NCI-H774 (cell line): Measurements from ENCODE around the gene USP2.

ENCODE experiments used
- DNase-seq: peaks from one replicate; lab custom pipeline; 2025; lab: John Stamatoyannopoulos, UW

The USP2 gene

GRCh38 chr11:119363081-119363850, 18.2 kb downstream of the USP2 start:
- no peak for DNase-seq

GRCh38 chr11:119362741-119363080, 18.8 kb downstream of the USP2 start:
- no peak for DNase-seq

GRCh38 chr11:119361941-119362725, 19.4 kb downstream of the USP2 start:
- DNase-seq, result no peak

DNA sequence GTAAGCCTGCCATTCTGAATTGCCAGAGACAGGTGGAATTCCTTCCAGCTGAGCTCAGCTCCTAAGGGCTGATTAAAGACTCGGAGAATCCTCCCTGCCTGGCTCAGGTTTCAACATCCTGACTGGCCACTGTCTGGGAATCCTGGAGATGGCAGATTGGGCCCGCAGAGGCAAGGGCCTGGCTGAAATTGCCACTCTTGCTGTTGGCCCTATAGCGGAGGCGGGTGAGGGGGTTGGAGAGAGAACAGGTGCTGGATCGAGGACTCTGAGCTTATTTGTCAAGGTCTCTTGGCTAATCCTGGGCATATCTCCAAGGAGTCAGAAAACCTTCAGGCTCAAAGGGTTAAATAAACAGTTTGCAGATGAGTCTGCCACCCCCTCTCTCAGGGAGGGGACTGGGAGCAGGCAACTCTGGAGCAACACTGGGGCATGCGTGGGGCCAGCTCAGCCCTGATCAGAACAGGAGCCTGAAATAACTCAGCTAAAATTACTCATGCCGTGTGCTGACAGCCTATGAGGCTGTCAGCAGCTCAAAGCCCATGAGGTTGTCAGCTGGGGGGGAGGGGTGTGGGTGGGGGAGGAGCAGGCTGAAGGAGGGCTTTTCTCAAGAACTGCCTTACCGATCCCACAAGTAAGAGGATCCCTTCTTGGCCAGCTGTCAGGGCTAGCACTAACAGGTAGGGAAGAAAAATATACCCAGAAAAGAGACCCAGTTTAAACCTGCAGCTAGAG, 20.3 kb downstream of the USP2 start:
- no peak for DNase-seq

DNA sequence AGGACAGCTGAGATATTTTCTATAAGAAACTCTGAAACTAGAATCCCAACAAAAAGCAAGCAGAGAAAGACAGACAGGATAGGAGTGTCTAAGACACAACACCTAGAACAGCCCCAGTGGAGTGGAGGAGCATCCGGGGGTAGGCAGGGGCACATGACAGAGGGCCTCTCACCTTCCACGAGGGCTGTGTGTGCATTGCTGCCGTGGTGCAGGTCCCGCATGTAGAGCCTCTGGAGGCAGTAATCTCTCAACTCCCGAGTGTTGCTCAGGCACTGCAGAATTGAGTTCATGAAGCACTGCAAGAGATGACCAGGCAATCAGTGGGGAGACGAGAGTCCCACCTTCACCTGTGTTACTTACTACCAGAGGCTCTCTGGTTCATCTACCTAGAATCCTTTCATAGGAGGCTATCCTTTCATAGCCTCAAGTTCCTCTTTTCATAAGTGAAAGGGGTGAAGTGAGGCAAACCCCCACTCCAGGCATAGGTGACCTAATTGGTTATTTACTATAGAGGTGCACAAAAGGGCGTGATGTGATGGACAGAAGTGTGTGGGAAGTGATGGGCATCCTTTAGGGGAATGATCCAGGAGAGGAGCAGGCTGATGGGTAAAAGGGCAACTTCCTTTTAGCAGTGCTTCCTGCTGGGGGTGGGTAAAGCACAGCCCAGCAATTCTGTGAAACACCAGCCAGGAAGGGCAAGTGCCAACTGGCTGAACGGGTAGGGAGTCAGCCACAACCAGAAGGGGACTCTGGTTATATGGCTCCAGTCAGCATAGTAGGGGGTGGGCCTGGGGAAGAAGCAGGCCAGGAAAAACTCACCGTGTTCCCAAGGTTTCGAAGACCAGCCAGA, 21.9 kb downstream of the USP2 start:
- DNase-seq, result no peak

GRCh38 chr11:119357074-119357473, 24.4 kb downstream of the USP2 start:
- no peak for DNase-seq

DNA sequence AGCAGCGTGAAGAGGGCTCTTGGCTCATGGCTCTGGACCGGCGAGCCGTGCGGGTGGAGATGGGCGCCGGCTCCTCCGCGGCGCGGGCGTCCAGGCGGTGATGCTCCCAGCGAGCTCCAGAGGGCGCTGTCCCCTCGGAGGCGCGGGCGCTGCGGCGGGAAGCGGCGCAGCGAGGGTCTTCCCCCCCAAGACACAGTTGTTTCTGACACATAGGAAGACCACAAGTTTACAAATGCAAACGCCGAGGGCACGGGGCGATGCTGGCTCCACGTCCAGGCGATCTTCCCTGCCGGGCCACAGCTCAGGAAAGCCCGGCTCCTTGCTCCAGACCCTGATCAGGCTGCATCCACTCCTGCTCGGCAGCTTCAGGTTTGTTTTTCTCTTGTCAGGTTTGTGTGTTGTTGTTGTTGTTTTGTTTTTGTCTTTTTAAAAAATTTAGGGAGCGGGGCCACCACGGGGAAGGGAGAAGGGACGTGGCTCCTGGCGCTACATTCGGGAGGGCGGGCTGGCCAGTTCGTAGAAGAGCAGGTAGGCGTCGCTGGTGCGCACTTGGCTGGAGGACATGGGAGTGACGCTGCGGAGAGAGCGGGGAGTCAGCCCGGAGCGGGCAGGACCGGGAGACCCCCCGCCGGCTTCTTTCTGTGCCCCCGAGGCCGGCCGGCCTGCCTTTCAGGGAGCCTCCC, 25.0 kb downstream of the USP2 start:
- no peak for DNase-seq

DNA sequence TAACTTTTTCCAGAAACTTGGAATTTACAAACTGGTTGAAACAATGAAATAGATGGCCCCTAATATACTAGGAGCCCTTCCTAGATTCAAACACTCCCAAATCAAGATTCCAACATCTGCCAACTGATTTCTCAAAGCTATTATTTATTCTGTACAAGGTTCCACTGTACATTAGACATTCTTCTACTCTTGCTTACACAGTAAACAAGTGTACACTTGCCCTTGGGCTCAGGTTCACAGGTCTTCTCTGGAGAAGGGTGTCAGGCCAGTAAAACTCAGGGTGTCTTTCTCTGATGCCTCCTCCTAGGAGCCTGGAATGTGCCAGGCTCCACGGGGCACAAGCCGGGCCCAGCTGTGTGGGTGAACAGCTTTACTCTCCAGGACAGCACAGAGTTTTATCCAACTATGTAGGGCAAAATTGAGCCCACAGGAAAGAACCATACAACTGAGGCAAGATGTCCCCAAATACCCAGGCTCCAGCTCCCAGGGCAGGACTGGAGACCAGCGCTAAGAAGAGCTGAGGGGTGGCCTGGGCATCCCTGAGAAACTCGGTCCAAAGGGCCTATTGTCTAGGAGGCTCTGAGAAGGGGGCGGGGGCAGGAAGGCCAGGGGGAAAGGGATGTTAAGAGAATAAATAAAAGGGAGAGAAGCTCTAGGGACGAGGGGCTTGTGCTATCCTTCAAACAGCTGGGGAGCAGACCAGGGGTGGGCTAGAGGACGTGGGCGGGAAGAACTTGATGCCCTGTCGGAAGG, 26.2 kb downstream of the USP2 start:
- no peak for DNase-seq

- DNase-seq, result peak; percentile 87
These were observed 28.6 kb downstream of the USP2 start for GRCh38 chr11:119352857-119353260.

DNA sequence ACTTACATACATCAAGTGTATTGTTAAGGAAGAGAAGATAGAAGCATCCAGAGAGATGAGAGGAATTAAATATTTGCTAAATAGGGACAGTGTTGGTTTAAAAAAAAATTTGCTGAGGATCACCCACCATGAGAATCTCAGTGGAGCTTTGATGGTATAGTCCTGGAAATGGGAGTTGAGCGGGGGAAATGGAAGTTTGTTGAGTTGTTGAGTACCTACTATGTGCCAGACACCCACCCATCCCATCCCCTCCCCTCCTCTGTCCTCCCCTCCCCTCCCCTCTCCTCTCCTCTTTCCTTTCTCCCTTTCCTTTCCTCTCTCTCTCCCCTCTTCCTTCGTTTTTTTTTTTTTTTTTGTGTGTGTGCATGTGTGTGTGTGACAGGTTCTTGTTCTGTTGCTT, 30.3 kb downstream of the USP2 start:
- no peak for DNase-seq

- no peak for DNase-seq
These were observed 31.2 kb downstream of the USP2 start for GRCh38 chr11:119350302-119350701.

GRCh38 chr11:119347940-119348605, 33.4 kb downstream of the USP2 start:
- DNase-seq, result no peak

DNA sequence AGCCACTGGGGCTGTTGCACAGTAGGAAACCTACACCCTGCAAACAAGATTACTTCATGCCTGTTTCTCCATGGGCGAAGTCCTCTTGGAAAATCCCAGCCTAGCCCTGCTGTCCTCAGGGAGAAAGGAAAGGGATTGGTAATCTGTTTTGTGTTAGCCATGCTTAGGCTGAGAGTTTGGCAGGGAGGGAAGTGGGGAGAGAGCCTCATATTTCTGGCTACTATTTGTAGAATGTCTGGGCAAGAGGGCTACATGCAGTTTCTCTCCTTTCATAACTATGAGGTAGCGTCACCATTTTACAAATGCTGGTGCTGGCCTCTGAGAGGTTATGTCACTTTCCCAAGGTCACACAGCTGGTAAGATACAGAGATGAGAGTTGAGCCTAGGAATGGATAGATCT, 34.2 kb downstream of the USP2 start:
- no peak for DNase-seq

GRCh38 chr11:119346605-119347004, 34.9 kb downstream of the USP2 start, which contains the start of gene MFRP:
MFRP (minus strand) TSS chr11:119346705; CDS start chr11:119346513, 192 bp downstream.
- DNase-seq, result no peak

- no peak for DNase-seq
These were observed 35.8 kb downstream of the USP2 start for GRCh38 chr11:119345685-119346084.

GRCh38 chr11:119344291-119345010, 37.0 kb downstream of the USP2 start:
- DNase-seq, result no peak

GRCh38 chr11:119343726-119344125, 37.8 kb downstream of the USP2 start:
- no peak for DNase-seq

DNA sequence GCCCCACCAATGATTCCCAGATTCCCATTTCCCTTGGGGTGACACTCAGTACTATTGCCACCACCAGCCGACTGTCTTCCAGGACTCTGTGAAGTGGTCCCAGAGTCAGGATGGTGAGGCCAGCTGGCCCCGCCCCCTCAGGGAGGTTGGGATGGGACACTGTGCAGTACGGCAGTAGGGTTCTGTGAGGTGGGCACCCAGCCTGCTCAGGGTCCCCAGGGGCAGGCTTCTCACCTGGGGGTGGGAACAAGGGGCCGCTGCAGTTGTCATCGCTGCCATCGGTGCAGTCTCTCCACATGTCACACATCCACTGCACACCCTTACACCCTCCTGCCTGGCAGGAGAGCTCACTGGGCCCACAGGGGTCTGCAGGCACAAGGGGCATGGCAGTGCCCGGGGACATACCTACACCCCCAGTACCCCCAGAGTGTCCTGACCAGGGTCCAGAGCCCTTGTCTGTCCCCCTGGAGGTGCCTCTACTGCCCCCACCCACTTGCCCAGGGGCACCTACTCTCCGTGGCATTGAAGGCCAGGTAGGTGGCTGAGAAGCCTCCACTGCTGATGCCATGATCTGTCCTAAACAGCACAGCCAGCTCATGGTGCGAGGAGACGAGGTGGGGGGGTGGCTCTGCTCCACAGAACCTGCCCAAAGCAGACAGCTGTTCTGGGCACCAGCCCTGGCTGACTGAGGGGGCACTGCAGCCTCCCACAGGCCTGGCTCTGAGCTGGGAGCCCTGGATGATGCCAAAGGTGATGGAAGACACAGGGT, 38.9 kb downstream of the USP2 start:
- DNase-seq, result no peak

DNA sequence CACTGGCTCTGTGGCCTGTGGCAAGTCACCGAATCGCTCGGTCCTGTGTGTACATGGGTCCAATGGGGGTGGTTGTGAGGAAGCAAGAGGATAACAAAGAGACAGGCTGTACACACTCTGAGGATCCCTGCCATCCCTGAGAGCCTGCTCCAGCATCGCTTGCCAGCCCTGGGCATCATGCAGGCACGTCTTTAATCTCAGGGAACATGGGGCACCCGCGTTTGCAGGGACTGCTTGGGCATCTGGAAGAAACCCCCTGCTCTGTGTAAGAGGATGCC, 39.5 kb downstream of the USP2 start:
- DNase-seq, result no peak
